ENCODE results near the gene RTBDN. TPM values are rescaled to one million over a fixed set of nuclear protein-coding genes. Genes with fewer than 3 reads are reported as not detected.
A peak's percentile ranks its signal among the peaks of the same experiment; 100 is the strongest.

RTBDN gene
- total and polyA plus RNA-seq, 10 of the 15 experiments (the other 5 are each of a cell fraction or from before 2014, with no cell fraction given), result 0.45 TPM; not detected in 9

- RAD21 ChIA-PET (ENCODE audit: unreplicated experiment), result interaction anchor here (0.5 kb wide), 1 partner anchor 368 kb away, joined by 3 read pairs; no protein-coding TSS in a partner anchor
- TF ChIP-seq RFX5 (IDR thresholded peaks at IDR 0.05; ENCODE audit: low read depth, low read length) (no peak), SP1 (IDR thresholded peaks at IDR 0.05; ENCODE audit: low read depth, low read length) (peak; percentile 49), WRNIP1 (IDR thresholded peaks at IDR 0.05; ENCODE audit: borderline replicate concordance, low read depth, low read length) (0 out of 2 replicates have a peak, but pooled peaks have one; percentile 60), BHLHE40 (IDR thresholded peaks at IDR 0.05; ENCODE audit: borderline replicate concordance in 1 of 2, low read depth in 2 of 2, low read length in 1 of 2) (peak in 1 of 2 experiments; percentile 36; a peak in 1 of 4 replicates), SMAD1 (IDR thresholded peaks at IDR 0.05; ENCODE audit: low read depth, partially characterized antibody) (peak; percentile 56), CTCF (IDR thresholded peaks at IDR 0.05 in 2 of 3, conservative IDR thresholded peaks at IDR 0.05 in 1 of 3; ENCODE audit: control insufficient read depth in 2 of 3, extremely low read depth in 1 of 3, insufficient read depth in 1 of 3, low read depth in 3 of 3, low read length in 3 of 3) (no peak), RAD51 (IDR thresholded peaks at IDR 0.05) (no peak), MEF2B (IDR thresholded peaks at IDR 0.05; ENCODE audit: partially characterized antibody, poor library complexity, severe bottlenecking) (peak; percentile 44), POLR2AphosphoS5 (IDR thresholded peaks at IDR 0.05; ENCODE audit: low read length) (peak; percentile 21; the same call in 1 of the 2 replicates), KLF5 (IDR thresholded peaks at IDR 0.05; ENCODE audit: partially characterized antibody) (peak; percentile 27), TARDBP (IDR thresholded peaks at IDR 0.05; ENCODE audit: borderline replicate concordance) (no peak), ETV6 (conservative IDR thresholded peaks at IDR 0.05 in 1 of 2, IDR thresholded peaks at IDR 0.05 in 1 of 2; ENCODE audit: borderline replicate concordance in 1 of 2, low read depth in 1 of 2) (0 out of 4 replicates have a peak, but pooled peaks of 1 of the 2 experiments have one; percentile 40), ZNF207 (IDR thresholded peaks at IDR 0.05; ENCODE audit: borderline replicate concordance) (no peak), HDGF (IDR thresholded peaks at IDR 0.05) (peak; percentile 98)
- TF ChIP-seq, protein P1, sequence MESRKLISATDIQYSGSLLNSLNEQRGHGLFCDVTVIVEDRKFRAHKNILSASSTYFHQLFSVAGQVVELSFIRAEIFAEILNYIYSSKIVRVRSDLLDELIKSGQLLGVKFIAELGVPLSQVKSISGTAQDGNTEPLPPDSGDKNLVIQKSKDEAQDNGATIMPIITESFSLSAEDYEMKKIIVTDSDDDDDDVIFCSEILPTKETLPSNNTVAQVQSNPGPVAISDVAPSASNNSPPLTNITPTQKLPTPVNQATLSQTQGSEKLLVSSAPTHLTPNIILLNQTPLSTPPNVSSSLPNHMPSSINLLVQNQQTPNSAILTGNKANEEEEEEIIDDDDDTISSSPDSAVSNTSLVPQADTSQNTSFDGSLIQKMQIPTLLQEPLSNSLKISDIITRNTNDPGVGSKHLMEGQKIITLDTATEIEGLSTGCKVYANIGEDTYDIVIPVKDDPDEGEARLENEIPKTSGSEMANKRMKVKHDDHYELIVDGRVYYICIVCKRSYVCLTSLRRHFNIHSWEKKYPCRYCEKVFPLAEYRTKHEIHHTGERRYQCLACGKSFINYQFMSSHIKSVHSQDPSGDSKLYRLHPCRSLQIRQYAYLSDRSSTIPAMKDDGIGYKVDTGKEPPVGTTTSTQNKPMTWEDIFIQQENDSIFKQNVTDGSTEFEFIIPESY (IDR thresholded peaks at IDR 0.05), result 0 out of 2 replicates have a peak, but pooled peaks have one; percentile 47
- TF ChIP-seq, protein P2, sequence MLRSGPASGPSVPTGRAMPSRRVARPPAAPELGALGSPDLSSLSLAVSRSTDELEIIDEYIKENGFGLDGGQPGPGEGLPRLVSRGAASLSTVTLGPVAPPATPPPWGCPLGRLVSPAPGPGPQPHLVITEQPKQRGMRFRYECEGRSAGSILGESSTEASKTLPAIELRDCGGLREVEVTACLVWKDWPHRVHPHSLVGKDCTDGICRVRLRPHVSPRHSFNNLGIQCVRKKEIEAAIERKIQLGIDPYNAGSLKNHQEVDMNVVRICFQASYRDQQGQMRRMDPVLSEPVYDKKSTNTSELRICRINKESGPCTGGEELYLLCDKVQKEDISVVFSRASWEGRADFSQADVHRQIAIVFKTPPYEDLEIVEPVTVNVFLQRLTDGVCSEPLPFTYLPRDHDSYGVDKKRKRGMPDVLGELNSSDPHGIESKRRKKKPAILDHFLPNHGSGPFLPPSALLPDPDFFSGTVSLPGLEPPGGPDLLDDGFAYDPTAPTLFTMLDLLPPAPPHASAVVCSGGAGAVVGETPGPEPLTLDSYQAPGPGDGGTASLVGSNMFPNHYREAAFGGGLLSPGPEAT (IDR thresholded peaks at IDR 0.05; ENCODE audit: low read depth), result peak; percentile 62; the same call in 1 of the 2 replicates
These were observed 49.4 kb downstream of the RTBDN start for GRCh38 chr19:12784871-12785430.

More at GRCh38 chr19:12784871-12785430, 49.4 kb downstream of the RTBDN start:
- POLR2A ChIA-PET, result no interaction called here
- Histone ChIP-seq H3K4me2 (ENCODE audit: control insufficient read depth, insufficient read depth) (no peak overlapping the region), H3K27me3 (replicated peaks in 1 of 2; ENCODE audit: control insufficient read depth in 2 of 2, insufficient read depth in 2 of 2, low read length in 1 of 2) (no peaks in the 10 kb centered on the region), H3K9ac (ENCODE audit: control insufficient read depth, insufficient read depth, low read length) (peak overlapping the region; percentile 77; the same call in 1 of the 2 replicates), H3K27ac (ENCODE audit: control insufficient read depth, insufficient read depth) (peak overlapping the region; percentile 97), H4K20me1 (ENCODE audit: control insufficient read depth, insufficient read depth) (no peaks in the 10 kb centered on the region), H3K79me2 (ENCODE audit: control insufficient read depth, insufficient read depth, low read length) (peaks cover 16% of the 10 kb centered on the region), H3K9me3 (replicated peaks; ENCODE audit: control insufficient read depth, insufficient read depth, low read length) (no peaks in the 10 kb centered on the region), H3K36me3 (ENCODE audit: control insufficient read depth in 2 of 2, insufficient read depth in 2 of 2, low read length in 1 of 2) (no peaks in the 10 kb centered on the region), H2AFZ (ENCODE audit: control insufficient read depth, low read depth, low read length) (no peak overlapping the region), H3K4me3 (no peak overlapping the region), H3K4me1 (ENCODE audit: control insufficient read depth, insufficient read depth, low read length) (peaks cover 68% of the 10 kb centered on the region)
- ATAC-seq (no peak), FAIRE-seq (peak; percentile 57), DNase-seq (ENCODE audit: low read depth, low spot score) (no peak)
- 2% methylated on average over 5 of the region's 5 CpGs for WGBS (ENCODE audit: insufficient coverage, insufficient replicate concordance, low lambda C conversion rate, missing lambda C conversion rate)
- intact Hi-C loops (cut with micrococcal nuclease; ENCODE audit: unreplicated experiment), result loop anchor here (5.0 to 10.0 kb wide), 3 partner anchors 152 to 1690 kb away; partner anchors contain the start of genes CALR, ZNF490 and ZNF791
- SMC1A ChIA-PET (ENCODE audit: uncharacterized antibody, unreplicated experiment), result interaction anchor here (1.2 kb wide), 1 partner anchor 11 kb away, joined by 6 read pairs; no protein-coding TSS in a partner anchor
- in situ Hi-C loops (cut with MboI), result no loop called here
- CTCF ChIA-PET, result interaction anchor here (4.1 kb wide), 1 partner anchor 11 kb away, joined by 22 read pairs; no protein-coding TSS in a partner anchor
- no TSS peak for BruUV-seq (replicated peaks)
